Esophagus muscularis mucosa (tissue), 4 donors: ENCODE data around the gene CYP19A1.

Experiments
- CTCF ChIP-seq, 3 experiments: fragments of 200-600 bp in 2 of 3; fragments of 450-650 bp in 1 of 3; sonication (generic) in 2 of 3; IDR thresholded peaks; one replicate each; pipeline ENCODE4 v1.5.1; 2017 to 2019; ENCODE audit warnings: antibody characterized with exemption in 3 of 3, mild to moderate bottlenecking in 2 of 3, moderate library complexity in 1 of 3
- EP300 ChIP-seq: sonication (generic); formaldehyde crosslinking; IDR thresholded peaks from one replicate; pipeline ENCODE4 v1.6.1; 2017; ENCODE audit warnings: antibody characterized with exemption
- POLR2A ChIP-seq: fragments of 450-650 bp; IDR thresholded peaks from one replicate; pipeline ENCODE4 v1.6.1; 2017; ENCODE audit warnings: antibody characterized with exemption, moderate library complexity, mild to moderate bottlenecking, low read depth
- POLR2AphosphoS5 ChIP-seq, 2 donors: sonication (generic); formaldehyde crosslinking; IDR thresholded peaks; one replicate each; pipeline ENCODE4 v1.6.1; 2017; ENCODE audit warnings: antibody characterized with exemption in 2 of 2

DNA sequence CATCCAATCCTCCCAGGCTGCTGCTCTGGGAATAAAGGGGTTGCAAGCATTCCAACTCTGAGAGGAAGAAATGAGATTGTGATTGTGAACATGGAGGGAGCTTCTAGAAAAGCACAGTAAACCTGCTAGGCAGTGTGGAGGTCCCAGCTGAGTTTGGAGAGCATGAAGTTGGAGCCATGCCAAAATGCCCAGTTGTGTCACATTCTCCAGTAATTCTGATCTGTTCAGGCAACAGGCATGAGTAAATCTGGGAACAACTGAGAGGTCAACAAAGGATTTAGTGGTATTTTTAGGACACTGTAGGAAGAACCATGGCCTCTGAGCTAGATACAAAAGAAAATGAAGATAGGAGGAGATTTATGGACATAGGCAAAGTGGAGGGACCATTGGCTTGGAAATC lies 74.7 kb downstream of the CYP19A1 start:
- TF ChIP-seq CTCF (IDR thresholded peaks at IDR 0.05) (no peak), EP300 (no peak), POLR2A (no peak), POLR2AphosphoS5 (IDR thresholded peaks at IDR 0.05) (no peak)
